Measurements from ENCODE around the gene TMEM33.

DNA sequence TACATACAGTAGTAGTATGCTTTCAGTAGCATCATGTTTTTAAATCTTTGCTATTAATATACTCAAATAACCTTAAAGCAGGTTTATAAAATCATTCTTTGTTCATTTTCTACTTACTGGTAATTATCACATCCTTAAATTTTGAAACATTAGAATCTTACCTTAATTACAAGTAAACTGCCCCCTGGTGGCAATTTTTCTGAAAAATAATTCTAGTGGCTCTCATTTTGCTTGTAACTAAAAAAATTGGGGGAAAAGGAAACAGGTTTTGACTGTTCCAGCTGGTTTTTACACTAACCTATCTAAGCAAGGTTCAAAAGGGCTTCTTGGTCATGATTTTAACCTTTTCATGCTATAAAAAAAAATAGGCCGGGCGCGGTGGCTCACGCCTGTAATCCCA is 27.9 kb downstream of the TMEM33 start:
- no peak for TF ChIP-seq RAD21 (IDR thresholded peaks at IDR 0.05; ENCODE audit: low read depth)
- no peak for TF ChIP-seq MAX (IDR thresholded peaks at IDR 0.05)
- no peak for TF ChIP-seq EGR1 (IDR thresholded peaks at IDR 0.05)
- TF ChIP-seq REST (IDR thresholded peaks at IDR 0.05; ENCODE audit: low read depth): no peak
- no peak for TF ChIP-seq NFIC (IDR thresholded peaks at IDR 0.05)
- no peak for TF ChIP-seq EP300 (IDR thresholded peaks at IDR 0.05; ENCODE audit: borderline replicate concordance)
- TF ChIP-seq FOXM1 (IDR thresholded peaks at IDR 0.05; ENCODE audit: borderline replicate concordance, low read depth): no peak
- no peak for TF ChIP-seq TAF1 (IDR thresholded peaks at IDR 0.05; ENCODE audit: low read depth)

All from Ishikawa (cell line).